H9 (cell line): Measurements from ENCODE around the gene MYH2. TPM values are rescaled to one million over a fixed set of nuclear protein-coding genes. Genes with fewer than 3 reads are reported as not detected.

ENCODE experiments used
- DNase-seq: peaks from one replicate; pipeline ENCODE4 v3.0.0-alpha.2; 2017
- H2AFZ ChIP-seq: one replicate; pipeline ENCODE4 v1.6.1; 2013; ENCODE audit warnings: mild to moderate bottlenecking, low read length, control low read depth, moderate library complexity
- H2AK5ac ChIP-seq: 2 replicates; pipeline ENCODE4 v1.6.1; 2013; ENCODE audit warnings: low read length, control low read depth, mixed read lengths; ENCODE audit not compliant: insufficient read length
- H2BK120ac ChIP-seq: one replicate; pipeline ENCODE4 v1.6.1; 2013; ENCODE audit warnings: low read depth, mild to moderate bottlenecking, low read length, control low read depth, inconsistent platforms; ENCODE audit not compliant: poor library complexity, severe bottlenecking
- H2BK12ac ChIP-seq: 2 replicates; pipeline ENCODE4 v1.6.1; 2013; ENCODE audit warnings: low read length, control low read depth, mixed read lengths, low read depth; ENCODE audit not compliant: insufficient read length
- H2BK15ac ChIP-seq: 2 replicates; pipeline ENCODE4 v1.6.1; 2013; ENCODE audit warnings: low read depth, low read length, control low read depth
- H2BK20ac ChIP-seq: one replicate; pipeline ENCODE4 v1.6.1; 2013; ENCODE audit warnings: low read depth, mild to moderate bottlenecking, low read length, control low read depth, inconsistent platforms; ENCODE audit not compliant: poor library complexity, severe bottlenecking
- H2BK5ac ChIP-seq: 2 replicates; pipeline ENCODE4 v1.6.1; 2013; ENCODE audit warnings: low read length, control low read depth, mixed read lengths; ENCODE audit not compliant: insufficient read length
- H3K14ac ChIP-seq: 2 replicates; pipeline ENCODE4 v1.6.1; 2013; ENCODE audit warnings: low read length, control low read depth; ENCODE audit not compliant: insufficient read depth
- H3K18ac ChIP-seq: 2 replicates; pipeline ENCODE4 v1.6.1; 2013; ENCODE audit warnings: low read depth, mild to moderate bottlenecking, mixed read lengths, low read length, control low read depth; ENCODE audit not compliant: insufficient read length
- H3K23ac ChIP-seq: 2 replicates; pipeline ENCODE4 v1.6.1; 2013; ENCODE audit warnings: low read length, control low read depth, mixed read lengths, low read depth; ENCODE audit not compliant: insufficient read length
- H3K23me2 ChIP-seq: 2 replicates; pipeline ENCODE4 v1.6.1; 2013; ENCODE audit warnings: low read depth, mild to moderate bottlenecking, mixed read lengths, low read length, control low read depth; ENCODE audit not compliant: insufficient read length, poor library complexity, severe bottlenecking
- H3K27ac ChIP-seq: 2 replicates; pipeline ENCODE4 v1.5.1; 2013; ENCODE audit warnings: low read length, control low read depth, mixed read lengths, low read depth; ENCODE audit not compliant: insufficient read length
- H3K27me3 ChIP-seq: 2 replicates; pipeline ENCODE4 v1.6.1; 2013; ENCODE audit warnings: low read length, control low read depth, inconsistent platforms; ENCODE audit not compliant: insufficient read depth
- H3K4ac ChIP-seq: 2 replicates; pipeline ENCODE4 v1.6.1; 2013; ENCODE audit warnings: low read depth, mild to moderate bottlenecking, control low read depth, inconsistent platforms, low read length, moderate library complexity
- H3K4me1 ChIP-seq: 2 replicates; pipeline ENCODE4 v1.6.1; 2013; ENCODE audit warnings: low read length, control low read depth, inconsistent platforms; ENCODE audit not compliant: insufficient read depth
- H3K4me2 ChIP-seq: 2 replicates; pipeline ENCODE4 v1.6.1; 2013; ENCODE audit warnings: low read length, control low read depth, mixed read lengths; ENCODE audit not compliant: insufficient read length, insufficient read depth
- H3K56ac ChIP-seq: 2 replicates; pipeline ENCODE4 v1.6.1; 2013; ENCODE audit warnings: low read depth, mild to moderate bottlenecking, mixed read lengths, low read length, control low read depth; ENCODE audit not compliant: insufficient read length
- H3K79me1 ChIP-seq: 2 replicates; pipeline ENCODE4 v1.6.1; 2013; ENCODE audit warnings: low read depth, mild to moderate bottlenecking, moderate library complexity, low read length, control low read depth, inconsistent platforms; ENCODE audit not compliant: insufficient read depth, poor library complexity, severe bottlenecking
- H3K79me2 ChIP-seq: 2 replicates; pipeline ENCODE4 v1.6.1; 2013; ENCODE audit warnings: low read length, control low read depth, inconsistent platforms; ENCODE audit not compliant: insufficient read depth
- H3K9ac ChIP-seq: 2 replicates; pipeline ENCODE4 v1.6.1; 2013; ENCODE audit warnings: low read length, control low read depth, mixed read lengths; ENCODE audit not compliant: insufficient read length; ENCODE audit errors: extremely low read depth
- H3K9me3 ChIP-seq: one replicate; pipeline ENCODE4 v1.6.1; 2013; ENCODE audit warnings: low read depth, low read length, inconsistent platforms; ENCODE audit not compliant: control insufficient read depth
- H3T11ph ChIP-seq: one replicate; pipeline ENCODE4 v1.6.1; 2013; ENCODE audit warnings: mild to moderate bottlenecking, low read length, control low read depth, inconsistent platforms
- H4K20me1 ChIP-seq: one replicate; pipeline ENCODE4 v1.6.1; 2013; ENCODE audit not compliant: control insufficient read depth, insufficient read length, insufficient read depth
- H4K5ac ChIP-seq: 2 replicates; pipeline ENCODE4 v1.6.1; 2013; ENCODE audit warnings: low read depth, mild to moderate bottlenecking, mixed read lengths, low read length, control low read depth; ENCODE audit not compliant: insufficient read length
- H4K8ac ChIP-seq: replicated peaks from 2 replicates; pipeline ENCODE4 v1.6.1; 2013; ENCODE audit warnings: low read length, control low read depth, mixed read lengths, low read depth; ENCODE audit not compliant: insufficient read length
- H4K91ac ChIP-seq: 2 replicates; pipeline ENCODE4 v1.6.1; 2013; ENCODE audit warnings: low read depth, mild to moderate bottlenecking, moderate library complexity, mixed read lengths, low read length, control low read depth; ENCODE audit not compliant: insufficient read length
- H3K27ac Mint-ChIP-seq, 3 experiments: 2 replicates in 2 of 3; 3 replicates in 1 of 3; pipeline ENCODE4 v1.8.0; 2020 to 2021; ENCODE audit warnings: mixed read lengths in 3 of 3, mild to moderate bottlenecking in 1 of 3, moderate library complexity in 1 of 3
- H3K27me3 Mint-ChIP-seq: 2 replicates; pipeline ENCODE4 v1.8.0; 2021; ENCODE audit warnings: low read depth, mild to moderate bottlenecking, moderate library complexity, mixed read lengths
- H3K36me3 Mint-ChIP-seq, 3 experiments: 2 replicates in 2 of 3; 3 replicates in 1 of 3; pipeline ENCODE4 v1.8.0; 2020 to 2021; ENCODE audit warnings: low read depth in 3 of 3, mixed read lengths in 3 of 3; ENCODE audit not compliant: insufficient read depth in 1 of 3
- H3K4me1 Mint-ChIP-seq, 2 experiments: 2 replicates each; pipeline ENCODE4 v1.8.0; 2020; ENCODE audit warnings: mixed read lengths in 2 of 2
- H3K4me3 Mint-ChIP-seq, 2 experiments: 2 replicates in 1 of 2; 3 replicates in 1 of 2; pipeline ENCODE4 v1.8.0; 2020 to 2021; ENCODE audit warnings: mild to moderate bottlenecking in 2 of 2, mixed read lengths in 2 of 2, moderate library complexity in 1 of 2
- H3K9me3 Mint-ChIP-seq, 2 experiments: 2 replicates in 1 of 2; 3 replicates in 1 of 2; pipeline ENCODE4 v1.8.0; 2020; ENCODE audit warnings: mild to moderate bottlenecking in 2 of 2, mixed read lengths in 2 of 2, moderate library complexity in 1 of 2
- WGBS: extraction: QIAGEN DNeasy Blood & Tissue Kit; methylation state at CpG from one replicate; pipeline ENCODE4 v1.1.7; 2013; ENCODE audit warnings: missing lambda C conversion rate, low lambda C conversion rate, mixed read lengths; ENCODE audit not compliant: insufficient read length; ENCODE audit errors: extremely low coverage; 5-methylcytosine and 5-hydroxymethylcytosine counted together
- total RNA-seq: library from RNA; stranded (reverse); gene quantifications from 2 replicates; pipeline ENCODE4 v1.2.1, GENCODE V29; 2021
- TF ChIP-seq, protein P1 (sequence below): fragments of 200-600 bp; sonication (generic); conservative IDR thresholded peaks from 3 replicates; pipeline ENCODE4 v1.8.0; 2021; ENCODE audit warnings: antibody characterized with exemption, mild to moderate bottlenecking

Gene MYH2
- total RNA-seq, 1 experiment from 2014 or later = 0.68 TPM

DNA sequence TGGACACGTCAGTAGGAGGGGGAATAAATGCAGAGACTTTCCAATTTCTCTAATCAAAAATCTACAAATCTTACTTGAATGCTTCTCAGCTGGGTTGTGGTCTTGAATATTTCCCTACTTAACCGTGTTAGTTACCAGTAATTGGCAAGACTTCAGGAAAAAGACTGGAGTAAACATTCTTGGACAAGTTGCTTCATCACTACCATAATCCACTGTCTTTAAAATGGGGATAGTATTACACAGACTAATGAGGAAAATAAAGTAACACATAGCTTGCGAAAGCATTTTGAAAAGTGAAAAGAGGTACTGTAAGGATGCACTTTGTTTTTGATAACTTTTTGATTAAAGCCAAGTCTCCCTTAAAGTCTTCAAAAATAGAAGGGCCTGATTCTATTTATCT, 49.5 kb downstream of the MYH2 start:
- H3K4me1 ChIP-seq = 0 out of 2 replicates have a peak, but pooled peaks cover 2% of the 10 kb centered on the region
- H2BK120ac ChIP-seq = no peak overlapping the region
- no peak overlapping the region for H4K5ac ChIP-seq
- H4K91ac ChIP-seq = no peak overlapping the region
- H3K9me3 ChIP-seq = no peaks in the 10 kb centered on the region
- H3K27ac Mint-ChIP-seq = no peak overlapping the region
- H4K8ac ChIP-seq = no peak overlapping the region
- H3K79me1 ChIP-seq = no peaks in the 10 kb centered on the region
- H3K14ac ChIP-seq = no peak overlapping the region
- DNase-seq = no peak
- H3K4me2 ChIP-seq = no peak overlapping the region
- no peak overlapping the region for H2BK15ac ChIP-seq
- H3K56ac ChIP-seq = no peak overlapping the region
- H4K20me1 ChIP-seq = no peaks in the 10 kb centered on the region
- H3K9me3 Mint-ChIP-seq = no peaks in the 10 kb centered on the region
- no peak overlapping the region for H3K27ac ChIP-seq
- no peaks in the 10 kb centered on the region for H3K27me3 ChIP-seq
- no peaks in the 10 kb centered on the region for H3K23me2 ChIP-seq
- H3T11ph ChIP-seq = no peak overlapping the region
- H3K9ac ChIP-seq = no peak overlapping the region
- H2BK20ac ChIP-seq = no peak overlapping the region
- no peak overlapping the region for H2BK12ac ChIP-seq
- H3K4ac ChIP-seq = no peak overlapping the region
- no CpG with 5 or more reads among the region's 3 CpGs for WGBS
- H3K4me1 Mint-ChIP-seq = peaks cover 15 to 16% of the 10 kb centered on the region in 2 experiments
- no peak overlapping the region for H2AK5ac ChIP-seq
- TF ChIP-seq, protein P1, sequence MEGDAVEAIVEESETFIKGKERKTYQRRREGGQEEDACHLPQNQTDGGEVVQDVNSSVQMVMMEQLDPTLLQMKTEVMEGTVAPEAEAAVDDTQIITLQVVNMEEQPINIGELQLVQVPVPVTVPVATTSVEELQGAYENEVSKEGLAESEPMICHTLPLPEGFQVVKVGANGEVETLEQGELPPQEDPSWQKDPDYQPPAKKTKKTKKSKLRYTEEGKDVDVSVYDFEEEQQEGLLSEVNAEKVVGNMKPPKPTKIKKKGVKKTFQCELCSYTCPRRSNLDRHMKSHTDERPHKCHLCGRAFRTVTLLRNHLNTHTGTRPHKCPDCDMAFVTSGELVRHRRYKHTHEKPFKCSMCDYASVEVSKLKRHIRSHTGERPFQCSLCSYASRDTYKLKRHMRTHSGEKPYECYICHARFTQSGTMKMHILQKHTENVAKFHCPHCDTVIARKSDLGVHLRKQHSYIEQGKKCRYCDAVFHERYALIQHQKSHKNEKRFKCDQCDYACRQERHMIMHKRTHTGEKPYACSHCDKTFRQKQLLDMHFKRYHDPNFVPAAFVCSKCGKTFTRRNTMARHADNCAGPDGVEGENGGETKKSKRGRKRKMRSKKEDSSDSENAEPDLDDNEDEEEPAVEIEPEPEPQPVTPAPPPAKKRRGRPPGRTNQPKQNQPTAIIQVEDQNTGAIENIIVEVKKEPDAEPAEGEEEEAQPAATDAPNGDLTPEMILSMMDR = no peak
- no peaks in the 10 kb centered on the region for H3K79me2 ChIP-seq
- no peak overlapping the region for H2BK5ac ChIP-seq
- no peak overlapping the region for H3K23ac ChIP-seq
- no peak overlapping the region for H3K4me3 Mint-ChIP-seq
- peaks cover 0 to 1% (median under 1%) of the 10 kb centered on the region in 3 experiments; a peak in 1 of 7 replicates for H3K36me3 Mint-ChIP-seq
- H3K18ac ChIP-seq = no peak overlapping the region
- no peak overlapping the region for H2AFZ ChIP-seq
- H3K27me3 Mint-ChIP-seq = no peaks in the 10 kb centered on the region
